ENCODE results near the gene PPP1R16B.

PPP1R16B gene

GRCh38 chr20:38840053-38840893, 34.8 kb downstream of the PPP1R16B start:
- TF ChIP-seq ZNF707 (tag by site-specific recombination; IDR thresholded peaks at IDR 0.05): no peak
- no peak for TF ChIP-seq ZNF148 (tag by site-specific recombination; IDR thresholded peaks at IDR 0.05; ENCODE audit: borderline replicate concordance)
- TF ChIP-seq ZFHX2 (tag by site-specific recombination; conservative IDR thresholded peaks at IDR 0.05): peak; percentile 32; the same call in 1 of the 2 replicates
- ChIA-PET POLR2A (no interaction called here), CTCF (interaction anchor here (0.7 to 0.8 kb wide), 2 partner anchors 8 to 35 kb away, joined by 3 to 5 read pairs; partner anchors contain the start of gene PPP1R16B)
- Histone ChIP-seq H3K4me3 (ENCODE audit: low read depth, low read length) (no peak overlapping the region), H3K4me1 (ENCODE audit: control insufficient read depth, insufficient read depth, low read length) (no peaks in the 10 kb centered on the region), H3K36me3 (ENCODE audit: control insufficient read depth in 2 of 2, insufficient read depth in 1 of 2, low read length in 2 of 2) (no peaks in the 10 kb centered on the region), H3K9me3 (ENCODE audit: control insufficient read depth, insufficient read depth, low read depth, low read length) (no peaks in the 10 kb centered on the region), H3K27ac (ENCODE audit: extremely low read depth, low read depth, low read length) (no peak overlapping the region)

- Histone ChIP-seq H3K4me1 (ENCODE audit: control insufficient read depth, insufficient read depth, low read length) (no peaks in the 10 kb centered on the region), H3K4me3 (ENCODE audit: low read depth, low read length) (no peak overlapping the region), H3K9me3 (ENCODE audit: control insufficient read depth, insufficient read depth, low read depth, low read length) (no peaks in the 10 kb centered on the region), H3K27ac (ENCODE audit: extremely low read depth, low read depth, low read length) (no peak overlapping the region), H3K36me3 (ENCODE audit: control insufficient read depth in 2 of 2, insufficient read depth in 1 of 2, low read length in 2 of 2) (no peaks in the 10 kb centered on the region)
- POLR2A ChIA-PET: no interaction called here
- CTCF ChIA-PET: interaction anchor here (0.7 kb wide), 1 partner anchor 8 kb away, joined by 3 read pairs; no protein-coding TSS in a partner anchor
- no peak for TF ChIP-seq ZSCAN23 (tag by site-specific recombination; IDR thresholded peaks at IDR 0.05)
- no peak for TF ChIP-seq GLI4 (tag by site-specific recombination; IDR thresholded peaks at IDR 0.05)
- TF ChIP-seq ZNF473 (tag by site-specific recombination; IDR thresholded peaks at IDR 0.05): no peak
- TF ChIP-seq ZNF785 (tag by site-specific recombination; IDR thresholded peaks at IDR 0.05): no peak
- TF ChIP-seq ZNF600 (tag by site-specific recombination; IDR thresholded peaks at IDR 0.05): no peak
- no peak for TF ChIP-seq ZNF558 (tag by site-specific recombination; IDR thresholded peaks at IDR 0.05)
- TF ChIP-seq AEBP2 (tag by site-specific recombination; IDR thresholded peaks at IDR 0.05; ENCODE audit: borderline replicate concordance): no peak
Measured at GRCh38 chr20:38840894-38841470, 35.5 kb downstream of the PPP1R16B start.

GRCh38 chr20:38841570-38841969, 36.1 kb downstream of the PPP1R16B start:
- H3K36me3 ChIP-seq (ENCODE audit: control insufficient read depth in 2 of 2, insufficient read depth in 1 of 2, low read length in 2 of 2): no peaks in the 10 kb centered on the region
- POLR2A ChIA-PET: no interaction called here
- no peaks in the 10 kb centered on the region for H3K9me3 ChIP-seq (ENCODE audit: control insufficient read depth, insufficient read depth, low read depth, low read length)
- H3K4me3 ChIP-seq (ENCODE audit: low read depth, low read length): no peak overlapping the region
- H3K27ac ChIP-seq (ENCODE audit: extremely low read depth, low read depth, low read length): no peak overlapping the region
- CTCF ChIA-PET: no interaction called here
- no peaks in the 10 kb centered on the region for H3K4me1 ChIP-seq (ENCODE audit: control insufficient read depth, insufficient read depth, low read length)
- TF ChIP-seq ZNF146 (tag by site-specific recombination; IDR thresholded peaks at IDR 0.05): peak; percentile 84
- no peak for TF ChIP-seq ZNF660 (tag by site-specific recombination; IDR thresholded peaks at IDR 0.05)

GRCh38 chr20:38842026-38842425, 36.5 kb downstream of the PPP1R16B start:
- ChIA-PET CTCF (no interaction called here), POLR2A (no interaction called here)
- no peak overlapping the region for H3K4me3 ChIP-seq (ENCODE audit: low read depth, low read length)
- TF ChIP-seq ZNF560 (tag by site-specific recombination; IDR thresholded peaks at IDR 0.05; ENCODE audit: borderline replicate concordance) (no peak), WT1 (tag by site-specific recombination; IDR thresholded peaks at IDR 0.05) (no peak), ZSCAN4 (tag by site-specific recombination; IDR thresholded peaks at IDR 0.05) (no peak), ZNF488 (tag by site-specific recombination; IDR thresholded peaks at IDR 0.05) (no peak), HOXD13 (CRISPR knock-in tag; IDR thresholded peaks at IDR 0.05; ENCODE audit: borderline replicate concordance) (no peak), BCL6B (tag by site-specific recombination; IDR thresholded peaks at IDR 0.05) (no peak)

More at GRCh38 chr20:38842026-38842425, 36.5 kb downstream of the PPP1R16B start:
- Histone ChIP-seq H3K4me1 (ENCODE audit: control insufficient read depth, insufficient read depth, low read length) (no peaks in the 10 kb centered on the region), H3K27ac (ENCODE audit: extremely low read depth, low read depth, low read length) (no peak overlapping the region), H3K9me3 (ENCODE audit: control insufficient read depth, insufficient read depth, low read depth, low read length) (no peaks in the 10 kb centered on the region), H3K36me3 (ENCODE audit: control insufficient read depth in 2 of 2, insufficient read depth in 1 of 2, low read length in 2 of 2) (no peaks in the 10 kb centered on the region)
